NCI-H1105 treated with DMSO at 0.1 percent for 48 hours (cell line): ENCODE data around the gene AP5B1.
"Not testable (repeated sequence)": the region's sequence is repeated elsewhere in the genome, so short reads cannot be mapped to it uniquely, and the experiment has no call there.

Source experiments
- DNase-seq: peaks from one replicate; lab custom pipeline; 2025; lab: John Stamatoyannopoulos, UW

The AP5B1 gene

GRCh38 chr11:65786008-65786785, 5.4 kb upstream of the AP5B1 start:
- no peak for DNase-seq

- DNase-seq = no peak
These were observed 4.7 kb upstream of the AP5B1 start for GRCh38 chr11:65785319-65786007.

- DNase-seq = no peak
These were observed 2.0 kb upstream of the AP5B1 start for GRCh38 chr11:65782816-65783228.

GRCh38 chr11:65781962-65782815, 1.4 kb upstream of the AP5B1 start:
- no peak for DNase-seq

- no peak for DNase-seq
These were observed 581 bp upstream of the AP5B1 start for GRCh38 chr11:65781152-65781961.

GRCh38 chr11:65779919-65780769, 632 bp downstream of the AP5B1 start:
- peak; percentile 34 for DNase-seq

GRCh38 chr11:65779669-65779918, 1.2 kb downstream of the AP5B1 start:
- no peak for DNase-seq

- DNase-seq = no peak
These were observed 1.7 kb downstream of the AP5B1 start for GRCh38 chr11:65778901-65779668.

- DNase-seq = no peak
These were observed 2.3 kb downstream of the AP5B1 start for GRCh38 chr11:65778431-65778900.

- DNase-seq = no peak
These were observed 2.9 kb downstream of the AP5B1 start for GRCh38 chr11:65777821-65778361.

GRCh38 chr11:65777241-65777640, 3.5 kb downstream of the AP5B1 start:
- DNase-seq = no peak

- no peak for DNase-seq
These were observed 4.0 kb downstream of the AP5B1 start for GRCh38 chr11:65776710-65777141.

GRCh38 chr11:65776196-65776595, 4.6 kb downstream of the AP5B1 start:
- DNase-seq = no peak

- DNase-seq = no peak
These were observed 6.1 kb downstream of the AP5B1 start for GRCh38 chr11:65774525-65775306.

GRCh38 chr11:65773784-65774411, 6.9 kb downstream of the AP5B1 start:
- no peak for DNase-seq

GRCh38 chr11:65771589-65772112, 9.1 kb downstream of the AP5B1 start:
- no peak for DNase-seq

GRCh38 chr11:65770951-65771567, 9.7 kb downstream of the AP5B1 start:
- no peak for DNase-seq

GRCh38 chr11:65767806-65768205, 13.0 kb downstream of the AP5B1 start:
- DNase-seq = not testable (repeated sequence)
